MCF 10A (cell line): Measurements from ENCODE around the gene ALDH8A1. TPM values are rescaled to one million over a fixed set of nuclear protein-coding genes. Genes with fewer than 3 reads are reported as not detected.
"Not testable (repeated sequence)": the region's sequence is repeated elsewhere in the genome, so short reads cannot be mapped to it uniquely, and the experiment has no call there.

Source experiments
- BruUV-seq: library from RNA; stranded (reverse); fragments of 400-500 nt; replicated peaks from 2 replicates; lab custom pipeline; 2021; lab: Mats Ljungman, UMichigan
- CTCF ChIA-PET: fragments of 300-600 bp; sonication (Branson Sonifier 250); formaldehyde crosslinking; extraction: SDS; loops from one replicate; lab custom pipeline; 2021; ENCODE audit warnings: antibody characterized with exemption, inconsistent platforms; lab: Yijun Ruan, JAX
- POLR2A ChIA-PET: fragments of 300-600, 350-650 bp; sonication (Branson Sonifier 250); formaldehyde crosslinking; extraction: SDS; loops from one replicate; lab custom pipeline; 2020; ENCODE audit warnings: antibody characterized with exemption, inconsistent platforms; lab: Yijun Ruan, JAX
- DNase-seq: peaks from one replicate; pipeline ENCODE4 v3.0.0-alpha.2; 2018; ENCODE audit not compliant: unreplicated experiment
- H3K27ac Mint-ChIP-seq: one replicate; pipeline ENCODE4 v1.8.0; 2022; ENCODE audit warnings: mild to moderate bottlenecking, low read depth, mixed read lengths; ENCODE audit not compliant: unreplicated experiment
- H3K27me3 Mint-ChIP-seq: one replicate; pipeline ENCODE4 v1.8.0; 2022; ENCODE audit warnings: mixed read lengths; ENCODE audit not compliant: insufficient read depth, unreplicated experiment
- H3K36me3 Mint-ChIP-seq: one replicate; pipeline ENCODE4 v1.8.0; 2022; ENCODE audit warnings: mild to moderate bottlenecking, moderate library complexity, mixed read lengths; ENCODE audit not compliant: insufficient read depth, unreplicated experiment
- H3K4me1 Mint-ChIP-seq: one replicate; pipeline ENCODE4 v1.8.0; 2022; ENCODE audit warnings: mixed read lengths; ENCODE audit not compliant: insufficient read depth, unreplicated experiment
- H3K4me3 Mint-ChIP-seq: one replicate; pipeline ENCODE4 v1.8.0; 2022; ENCODE audit warnings: mild to moderate bottlenecking, moderate library complexity, mixed read lengths; ENCODE audit not compliant: unreplicated experiment
- H3K9me3 Mint-ChIP-seq: one replicate; pipeline ENCODE4 v1.8.0; 2022; ENCODE audit warnings: mixed read lengths; ENCODE audit not compliant: unreplicated experiment
- CTCF ChIP-seq: fragments of 200-600 bp; IDR thresholded peaks from one replicate; pipeline ENCODE4 v1.8.0; 2022; ENCODE audit warnings: antibody characterized with exemption, mild to moderate bottlenecking; ENCODE audit not compliant: unreplicated experiment
- intact Hi-C: fragments of 100-400 bp; cut with micrococcal nuclease; formaldehyde crosslinking; loops from 2 replicates; pipeline ENCODE4 v1.14.1; 2022
- total RNA-seq: library from RNA; stranded (reverse); gene quantifications from 2 replicates; pipeline ENCODE4 v1.2.3, GENCODE V29; 2022

The ALDH8A1 gene
- total RNA-seq, 1 experiment from 2014 or later = 1.1 TPM

- H3K4me1 Mint-ChIP-seq = no peaks in the 10 kb centered on the region
- no peaks in the 10 kb centered on the region for H3K9me3 Mint-ChIP-seq
- CTCF ChIA-PET = interaction anchor here (0.6 to 1.9 kb wide), 5 partner anchors 21 to 780 kb away, joined by 3 to 6 read pairs (median 4); no protein-coding TSS in a partner anchor
- intact Hi-C loops = no loop called here
- POLR2A ChIA-PET = interaction anchor here (1.1 kb wide), 1 partner anchor 77 kb away, joined by 3 read pairs; no protein-coding TSS in a partner anchor
- peaks cover 5% of the 10 kb centered on the region for H3K36me3 Mint-ChIP-seq
- peak overlapping the region; percentile 65 for H3K27ac Mint-ChIP-seq
- H3K4me3 Mint-ChIP-seq = no peak overlapping the region
- no TSS peak for BruUV-seq
- H3K27me3 Mint-ChIP-seq = no peaks in the 10 kb centered on the region
- no peak for DNase-seq
- TF ChIP-seq CTCF = no peak
Observed at GRCh38 chr6:134903448-134903847, 46.5 kb downstream of the ALDH8A1 start.

GRCh38 chr6:134902936-134903335 is 47.0 kb downstream of the ALDH8A1 start:
- intact Hi-C loops = no loop called here
- no TSS peak for BruUV-seq
- no peak overlapping the region for H3K4me3 Mint-ChIP-seq
- DNase-seq = no peak
- no peaks in the 10 kb centered on the region for H3K27me3 Mint-ChIP-seq
- no peak for TF ChIP-seq CTCF
- peaks cover 5% of the 10 kb centered on the region for H3K36me3 Mint-ChIP-seq
- POLR2A ChIA-PET = interaction anchor here (1.1 kb wide), 1 partner anchor 76 kb away, joined by 3 read pairs; no protein-coding TSS in a partner anchor
- CTCF ChIA-PET = interaction anchor here (0.6 to 1.9 kb wide), 5 partner anchors 14 to 780 kb away, joined by 3 to 6 read pairs (median 3); no protein-coding TSS in a partner anchor
- no peaks in the 10 kb centered on the region for H3K9me3 Mint-ChIP-seq
- no peaks in the 10 kb centered on the region for H3K4me1 Mint-ChIP-seq
- H3K27ac Mint-ChIP-seq = peak overlapping the region; percentile 65

- no TSS peak for BruUV-seq
- Mint-ChIP-seq H3K4me3 (no peak overlapping the region), H3K9me3 (no peaks in the 10 kb centered on the region), H3K27ac (no peak overlapping the region), H3K36me3 (peaks cover 5% of the 10 kb centered on the region), H3K27me3 (no peaks in the 10 kb centered on the region), H3K4me1 (no peaks in the 10 kb centered on the region)
- TF ChIP-seq CTCF = no peak
- DNase-seq = no peak
- CTCF ChIA-PET = interaction anchor here (0.6 to 1.9 kb wide), 5 partner anchors 13 to 779 kb away, joined by 3 to 4 read pairs (median 3); no protein-coding TSS in a partner anchor
- POLR2A ChIA-PET = interaction anchor here (1.1 kb wide), 1 partner anchor 76 kb away, joined by 3 read pairs; no protein-coding TSS in a partner anchor
- intact Hi-C loops = no loop called here
Observed at GRCh38 chr6:134902074-134902861, 47.6 kb downstream of the ALDH8A1 start.

- no peak for TF ChIP-seq CTCF
- CTCF ChIA-PET = interaction anchor here (1.3 to 2.1 kb wide), 3 partner anchors 10 to 789 kb away, joined by 3 to 8 read pairs (median 6); no protein-coding TSS in a partner anchor
- no peak for DNase-seq
- Mint-ChIP-seq H3K27me3 (no peaks in the 10 kb centered on the region), H3K4me1 (peaks cover 5% of the 10 kb centered on the region), H3K4me3 (no peak overlapping the region), H3K9me3 (no peaks in the 10 kb centered on the region), H3K27ac (no peak overlapping the region), H3K36me3 (no peaks in the 10 kb centered on the region)
- POLR2A ChIA-PET = interaction anchor here (0.7 kb wide), 1 partner anchor 33 kb away, joined by 3 read pairs; no protein-coding TSS in a partner anchor
- intact Hi-C loops = no loop called here
- no TSS peak for BruUV-seq
Observed at GRCh38 chr6:134898575-134898974, 51.3 kb downstream of the ALDH8A1 start.

GRCh38 chr6:134898166-134898565 is 51.7 kb downstream of the ALDH8A1 start:
- H3K27me3 Mint-ChIP-seq, H3K4me3 Mint-ChIP-seq, DNase-seq, H3K27ac Mint-ChIP-seq, H3K4me1 Mint-ChIP-seq, H3K36me3 Mint-ChIP-seq, BruUV-seq, intact Hi-C loops, H3K9me3 Mint-ChIP-seq: not testable (repeated sequence)
- ChIA-PET CTCF (interaction anchor here (0.6 to 2.1 kb wide), 5 partner anchors 11 to 788 kb away, joined by 3 to 8 read pairs (median 4); no protein-coding TSS in a partner anchor), POLR2A (interaction anchor here (0.7 kb wide), 1 partner anchor 34 kb away, joined by 3 read pairs; no protein-coding TSS in a partner anchor)
